Activated T-helper 2 cell treated with anti-CD3 and anti-CD28 coated beads, Interferon-gamma antibody, Interleukin-2, Interleukin-4, amounts not matched to agents 10 μg/mL and 5 μg/mL and 100 μg/mL, durations not matched to agents 14 hours and 24 hours and 36 hours (primary cell): ENCODE measurements around the gene CRMP1. TPM values are rescaled to one million over a fixed set of nuclear protein-coding genes. Genes with fewer than 3 reads are reported as not detected.
"Not testable (repeated sequence)": the region's sequence is repeated elsewhere in the genome, so short reads cannot be mapped to it uniquely, and the experiment has no call there.

Experiments used
- DNase-seq: peaks from one replicate; pipeline ENCODE4 v3.0.0; 2021; ENCODE audit warnings: low spot score
- H3K27ac Mint-ChIP-seq: one replicate; pipeline ENCODE4 v1.8.0; 2021; ENCODE audit warnings: mixed read lengths
- H3K27me3 Mint-ChIP-seq: one replicate; pipeline ENCODE4 v1.8.0; 2021; ENCODE audit warnings: low read depth, mixed read lengths
- H3K36me3 Mint-ChIP-seq: one replicate; pipeline ENCODE4 v1.8.0; 2021; ENCODE audit warnings: low read depth, mixed read lengths
- H3K4me1 Mint-ChIP-seq: one replicate; pipeline ENCODE4 v1.8.0; 2021; ENCODE audit warnings: low read depth, mixed read lengths
- H3K4me3 Mint-ChIP-seq: one replicate; pipeline ENCODE4 v1.8.0; 2021; ENCODE audit warnings: low read depth, mild to moderate bottlenecking, moderate library complexity, mixed read lengths
- H3K9me3 Mint-ChIP-seq: one replicate; pipeline ENCODE4 v1.8.0; 2021; ENCODE audit warnings: mixed read lengths
- intact Hi-C: fragments of 100-400 bp; cut with micrococcal nuclease; formaldehyde crosslinking; loops from one replicate; pipeline ENCODE4 v1.15.1; 2023
- total RNA-seq: library from RNA; stranded (reverse); gene quantifications from 2 replicates; pipeline ENCODE4 v1.2.3, GENCODE V29; 2022

The CRMP1 gene
- total RNA-seq, 1 donor from 2014 or later = 0.07 TPM

DNA sequence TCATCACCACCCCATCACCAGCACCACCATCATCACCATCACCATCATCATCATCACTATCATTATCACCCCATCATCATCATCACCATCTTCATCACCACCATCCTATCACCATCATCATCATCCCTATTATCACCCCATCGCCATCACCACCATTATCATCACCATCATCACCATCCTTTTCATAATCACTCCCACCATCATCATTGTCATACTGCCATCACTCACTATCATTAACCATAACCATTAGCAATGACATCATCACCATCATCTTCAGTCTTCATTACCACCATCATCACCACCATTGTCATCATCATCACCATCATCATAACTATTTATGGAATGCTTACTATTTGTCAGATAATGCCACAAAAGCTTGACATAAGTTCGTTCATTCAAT is 35.7 kb downstream of the CRMP1 start:
- Mint-ChIP-seq H3K27me3 (no peaks in the 10 kb centered on the region), H3K36me3 (no peaks in the 10 kb centered on the region), H3K4me3 (no peak overlapping the region), H3K4me1 (no peaks in the 10 kb centered on the region), H3K9me3 (no peaks in the 10 kb centered on the region), H3K27ac (no peak overlapping the region)
- intact Hi-C loops = no loop called here
- DNase-seq = no peak

DNA sequence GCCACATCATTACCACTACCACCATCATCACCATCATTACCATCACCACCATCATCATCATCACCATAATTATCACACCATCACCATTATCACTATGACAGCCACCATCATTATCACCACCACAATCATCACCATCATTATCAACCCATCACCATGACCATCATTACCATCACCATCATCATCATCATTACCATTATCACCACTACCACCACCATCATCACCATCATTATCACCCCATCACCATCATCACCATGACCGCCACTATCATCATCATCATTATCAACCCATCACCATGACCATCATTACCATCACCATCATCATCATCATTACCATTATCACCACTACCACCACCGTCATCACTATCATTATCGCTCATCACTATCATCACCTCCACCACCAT is 36.5 kb downstream of the CRMP1 start:
- H3K27ac Mint-ChIP-seq, H3K4me3 Mint-ChIP-seq, H3K4me1 Mint-ChIP-seq, intact Hi-C loops, H3K27me3 Mint-ChIP-seq, H3K36me3 Mint-ChIP-seq, DNase-seq, H3K9me3 Mint-ChIP-seq: not testable (repeated sequence)

DNA sequence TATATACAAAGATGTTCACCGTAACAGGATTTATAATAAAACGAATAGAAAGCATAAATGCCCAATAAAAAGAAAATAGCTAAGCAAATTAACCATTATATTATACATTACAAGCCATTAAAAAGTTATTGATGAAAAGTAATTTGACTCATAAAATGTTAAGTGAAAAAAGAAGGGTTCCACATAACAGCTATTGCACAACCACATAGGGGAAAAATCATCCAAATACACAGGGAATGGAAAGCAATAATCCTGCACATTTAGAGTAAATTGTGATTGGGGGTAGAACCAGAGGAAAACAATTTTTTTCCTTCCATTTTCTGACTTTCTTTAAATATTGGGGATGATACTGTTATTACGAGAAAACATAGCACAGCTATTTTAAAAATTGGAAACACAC is 38.0 kb downstream of the CRMP1 start:
- Mint-ChIP-seq H3K27ac (no peak overlapping the region), H3K4me3 (no peak overlapping the region), H3K4me1 (no peaks in the 10 kb centered on the region), H3K27me3 (no peaks in the 10 kb centered on the region), H3K9me3 (no peaks in the 10 kb centered on the region), H3K36me3 (no peaks in the 10 kb centered on the region)
- DNase-seq = no peak
- intact Hi-C loops = no loop called here

DNA sequence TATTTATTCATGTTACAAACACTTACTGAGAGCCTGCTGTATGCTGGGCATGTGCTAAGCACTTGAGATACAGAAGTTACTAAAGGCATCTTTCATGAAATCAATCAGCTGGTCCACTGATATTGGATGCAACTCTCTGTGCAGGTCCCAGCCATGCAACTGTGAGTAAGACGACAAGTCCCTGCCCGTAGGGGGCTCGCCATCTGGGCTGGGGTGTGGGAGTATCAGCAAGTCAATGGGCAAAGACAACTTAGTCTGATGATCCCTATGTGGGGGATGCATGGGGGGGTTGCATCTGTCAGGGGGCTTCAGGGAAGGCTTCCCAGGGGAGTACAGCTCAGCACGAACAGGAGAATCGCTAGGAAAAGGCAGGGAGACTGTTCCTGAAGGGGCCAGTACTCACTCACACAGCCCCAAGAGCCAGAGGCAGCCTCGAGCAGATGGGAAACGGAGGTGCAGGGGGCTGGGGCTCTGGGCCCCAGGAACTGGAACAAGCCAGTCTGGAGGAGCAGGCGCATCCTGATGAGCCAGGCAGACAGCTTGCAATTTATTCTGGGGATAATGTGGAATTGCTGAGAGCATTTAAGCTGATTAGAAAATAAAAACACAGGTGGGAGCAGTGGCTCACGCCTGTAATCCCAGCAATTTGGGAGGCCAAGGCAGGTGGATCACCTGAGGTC is 40.2 kb downstream of the CRMP1 start:
- H3K4me3 Mint-ChIP-seq = no peak overlapping the region
- no peaks in the 10 kb centered on the region for H3K27me3 Mint-ChIP-seq
- intact Hi-C loops = no loop called here
- H3K36me3 Mint-ChIP-seq = no peaks in the 10 kb centered on the region
- no peak for DNase-seq
- no peak overlapping the region for H3K27ac Mint-ChIP-seq
- no peaks in the 10 kb centered on the region for H3K9me3 Mint-ChIP-seq
- no peaks in the 10 kb centered on the region for H3K4me1 Mint-ChIP-seq

DNA sequence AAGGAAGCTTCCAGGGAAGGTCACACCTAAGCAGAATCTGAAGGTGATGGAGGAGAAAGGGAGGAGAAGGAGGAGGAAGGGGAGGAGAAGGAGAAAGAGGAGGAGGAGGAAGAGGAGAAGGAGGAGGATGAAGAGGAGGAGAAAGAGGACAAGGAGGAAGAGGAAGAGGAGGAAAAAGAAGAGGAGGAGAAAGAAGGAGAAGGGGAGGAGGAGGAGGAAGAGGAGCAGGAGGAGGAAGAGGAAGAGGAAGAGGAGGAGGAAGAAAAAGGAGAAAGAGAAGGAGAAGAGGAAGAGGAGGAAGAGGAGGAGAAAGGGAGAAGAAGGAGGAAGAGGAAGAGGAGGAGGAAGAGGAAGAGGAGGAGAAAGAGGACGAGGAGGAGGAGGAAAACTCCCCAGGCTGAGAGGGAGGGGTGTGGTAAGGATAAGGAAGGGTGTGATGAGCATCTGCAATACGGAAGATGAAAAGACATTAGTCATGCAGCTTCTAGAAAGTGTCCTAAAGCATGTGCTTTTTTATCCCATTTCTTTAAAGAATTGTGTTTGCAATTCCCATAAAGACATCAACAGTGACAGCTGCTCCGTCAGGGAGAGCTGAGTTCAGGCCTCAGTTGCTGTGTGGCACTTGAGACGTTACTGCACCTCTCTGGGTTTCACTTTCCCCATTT is 41.1 kb downstream of the CRMP1 start:
- Mint-ChIP-seq H3K4me1 (no peaks in the 10 kb centered on the region), H3K4me3 (no peak overlapping the region), H3K9me3 (no peaks in the 10 kb centered on the region), H3K36me3 (no peaks in the 10 kb centered on the region), H3K27ac (no peak overlapping the region), H3K27me3 (no peaks in the 10 kb centered on the region)
- no peak for DNase-seq
- intact Hi-C loops = no loop called here

DNA sequence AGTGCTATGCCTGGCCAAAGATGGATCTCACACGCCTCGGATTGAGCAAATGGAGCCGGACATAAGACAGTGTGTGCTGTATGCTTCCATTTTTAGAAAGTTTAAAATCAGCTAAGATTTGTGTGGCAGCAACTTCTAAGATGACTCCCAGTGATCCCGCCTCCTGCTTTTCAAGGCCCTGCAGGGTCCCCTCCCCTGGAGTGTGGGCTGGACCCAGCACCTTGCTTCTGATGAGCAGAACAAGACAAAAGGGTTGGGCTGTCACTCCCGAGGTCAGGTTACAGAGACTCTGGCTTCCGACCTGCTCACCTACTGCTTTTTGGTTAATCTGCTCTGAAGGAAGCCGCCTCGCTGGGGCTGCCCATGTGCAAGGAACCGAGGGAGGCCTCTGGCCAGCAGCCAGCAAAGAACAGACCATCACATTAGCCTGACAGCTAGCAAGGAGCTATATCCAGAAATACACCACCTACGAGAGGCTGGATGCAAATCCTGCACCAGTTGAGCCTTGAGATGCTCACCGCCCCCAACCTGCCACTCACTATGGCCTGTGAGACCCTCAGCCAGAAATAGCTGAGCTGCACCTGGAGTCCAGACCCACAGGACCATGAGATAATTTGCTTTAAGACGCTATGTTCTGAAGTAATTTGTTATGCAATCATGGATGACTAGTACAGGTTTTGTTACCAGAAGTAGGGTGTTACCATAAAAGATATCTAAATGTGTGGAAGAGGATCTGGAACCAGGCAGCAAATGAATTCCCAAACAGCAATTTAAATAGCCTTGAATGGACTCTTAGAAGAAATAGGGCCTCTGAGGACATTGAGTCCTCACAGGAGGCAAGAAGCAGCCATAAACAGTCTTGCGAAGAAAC is 47.6 kb downstream of the CRMP1 start:
- no peak for DNase-seq
- Mint-ChIP-seq H3K27ac (no peak overlapping the region), H3K36me3 (no peaks in the 10 kb centered on the region), H3K27me3 (no peaks in the 10 kb centered on the region), H3K4me3 (no peak overlapping the region), H3K4me1 (no peaks in the 10 kb centered on the region), H3K9me3 (no peaks in the 10 kb centered on the region)
- intact Hi-C loops = no loop called here

DNA sequence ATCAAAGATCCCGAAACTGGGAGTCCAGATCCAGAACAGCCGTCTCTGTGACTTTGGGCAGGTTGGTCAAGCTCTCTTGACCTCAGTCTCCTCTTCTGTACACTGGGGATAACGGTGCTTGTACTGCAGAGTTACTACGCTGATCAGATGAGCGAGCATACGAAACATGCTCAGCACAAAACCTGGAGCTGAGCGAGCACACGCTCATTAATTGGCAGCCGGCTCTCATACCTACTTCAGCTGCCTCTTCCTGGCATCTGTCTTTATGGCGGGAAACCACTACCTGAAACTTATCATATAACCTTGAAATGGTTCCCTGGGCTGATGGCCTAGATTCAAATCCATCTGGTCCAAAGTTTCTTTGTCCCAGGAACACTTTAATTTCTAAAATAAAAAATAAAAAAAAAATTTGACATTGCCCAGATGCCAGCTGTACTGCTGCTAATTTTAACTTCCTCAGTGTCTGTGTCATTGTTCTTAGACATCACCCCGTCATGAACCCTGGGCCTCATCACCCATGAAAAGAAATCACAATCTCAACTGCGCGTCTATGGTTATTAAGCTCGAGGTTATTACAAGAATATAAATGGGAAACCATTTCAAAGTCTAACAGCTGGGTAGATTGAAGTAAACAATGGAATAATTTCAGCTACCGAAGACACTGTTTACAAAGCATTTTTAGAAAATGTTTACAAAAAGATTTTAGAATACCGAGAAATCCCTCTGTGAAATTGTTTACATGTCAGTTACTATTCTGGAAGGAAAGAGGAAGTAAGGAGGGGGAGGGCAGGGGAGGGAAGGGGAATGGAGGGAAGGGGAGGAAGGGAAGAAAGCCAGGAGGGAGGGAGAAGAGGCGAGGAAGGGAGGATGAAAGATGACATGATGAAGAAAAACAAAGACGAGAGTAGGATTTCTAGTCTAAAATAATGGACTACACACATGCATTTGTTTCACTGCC is 49.0 kb downstream of the CRMP1 start:
- Mint-ChIP-seq H3K36me3 (no peaks in the 10 kb centered on the region), H3K27me3 (no peaks in the 10 kb centered on the region), H3K4me3 (no peak overlapping the region), H3K4me1 (no peaks in the 10 kb centered on the region), H3K27ac (no peak overlapping the region), H3K9me3 (no peaks in the 10 kb centered on the region)
- intact Hi-C loops = no loop called here
- DNase-seq = no peak

DNA sequence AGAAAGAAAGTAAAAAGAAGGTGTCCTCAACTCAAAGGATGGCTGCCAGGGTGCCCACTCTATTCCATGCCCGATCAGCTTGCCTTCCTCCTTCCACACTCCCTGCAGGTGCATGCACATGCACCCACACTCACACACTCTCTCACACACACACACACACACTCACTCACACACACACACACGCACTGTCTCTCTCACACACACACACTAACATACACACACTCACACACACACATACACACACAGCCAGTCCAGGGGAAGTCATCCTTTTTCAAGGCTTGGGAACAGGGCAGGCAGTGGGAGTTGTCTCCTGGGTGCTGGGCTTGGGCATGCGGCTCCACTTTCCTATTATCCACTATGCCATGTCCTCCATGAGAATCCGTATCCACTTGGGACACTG is 50.4 kb downstream of the CRMP1 start:
- H3K9me3 Mint-ChIP-seq = no peaks in the 10 kb centered on the region
- H3K27me3 Mint-ChIP-seq = no peaks in the 10 kb centered on the region
- intact Hi-C loops = no loop called here
- no peak overlapping the region for H3K4me3 Mint-ChIP-seq
- H3K36me3 Mint-ChIP-seq = no peaks in the 10 kb centered on the region
- H3K27ac Mint-ChIP-seq = no peak overlapping the region
- no peak for DNase-seq
- H3K4me1 Mint-ChIP-seq = no peaks in the 10 kb centered on the region

DNA sequence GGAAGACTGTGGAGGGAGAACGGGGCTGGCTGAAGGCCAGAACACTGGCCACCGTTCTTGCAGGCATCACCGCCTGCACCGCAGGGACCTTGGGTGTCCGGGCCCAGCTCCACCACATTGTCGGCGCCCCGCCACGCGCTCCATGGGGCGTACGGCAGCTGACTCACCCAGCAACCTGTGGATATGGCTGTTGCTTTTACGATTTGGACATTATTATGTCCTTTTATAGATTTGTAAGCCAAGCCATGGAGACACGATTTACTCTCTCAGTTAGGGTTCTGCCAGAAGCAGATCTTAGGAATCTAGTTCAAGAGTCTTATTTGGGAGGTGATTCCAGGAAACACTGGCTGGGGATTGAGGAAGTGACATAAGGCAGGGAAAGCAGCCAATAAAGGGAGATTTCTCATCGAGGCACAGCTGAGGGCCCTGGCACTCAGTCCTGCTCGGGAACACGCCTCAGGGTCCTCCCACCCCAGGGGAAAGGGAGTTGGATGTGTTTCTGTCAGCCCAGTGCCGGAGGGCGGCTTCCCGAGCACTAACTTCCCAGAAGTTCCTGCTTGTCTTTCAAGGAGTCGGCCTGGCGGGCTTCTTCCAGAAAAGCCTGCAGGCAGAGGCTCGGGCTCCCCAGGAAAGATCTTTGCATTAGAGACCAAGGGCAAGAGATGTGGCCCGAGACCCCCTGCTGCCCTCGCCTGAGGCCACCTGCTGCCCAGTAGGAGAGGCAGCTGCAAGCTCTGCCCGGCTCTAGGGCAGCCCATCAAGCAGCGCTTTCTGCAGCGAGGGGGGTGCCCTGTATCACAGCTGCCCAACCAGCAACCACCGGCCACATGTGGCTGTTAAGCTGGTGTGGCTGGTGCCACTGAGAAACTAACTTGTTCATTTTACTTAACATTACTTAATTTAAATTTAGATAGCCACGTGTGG is 52.9 kb downstream of the CRMP1 start:
- H3K4me3 Mint-ChIP-seq = no peak overlapping the region
- no peak for DNase-seq
- no peaks in the 10 kb centered on the region for H3K9me3 Mint-ChIP-seq
- intact Hi-C loops = no loop called here
- H3K36me3 Mint-ChIP-seq = no peaks in the 10 kb centered on the region
- no peak overlapping the region for H3K27ac Mint-ChIP-seq
- H3K27me3 Mint-ChIP-seq = no peaks in the 10 kb centered on the region
- no peaks in the 10 kb centered on the region for H3K4me1 Mint-ChIP-seq

DNA sequence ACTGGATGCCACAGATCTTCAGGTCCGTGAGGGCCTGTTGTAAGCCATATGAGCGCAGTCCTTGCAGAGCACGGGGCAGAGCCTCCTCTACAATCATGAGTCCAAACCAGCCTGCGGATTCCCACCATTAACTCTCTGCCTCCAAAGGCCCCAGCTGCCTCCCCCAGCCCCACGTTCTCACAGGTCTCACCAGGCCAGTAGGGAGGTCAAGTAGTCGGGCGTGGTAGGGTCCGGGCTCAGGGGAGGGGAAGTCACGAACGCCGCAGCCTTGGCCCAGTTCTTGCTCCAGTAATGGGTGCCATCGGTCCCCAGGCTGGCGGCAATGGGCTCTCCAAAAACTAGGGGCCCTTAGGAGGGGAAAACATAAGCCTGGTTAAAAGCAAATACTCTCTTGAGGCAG is 53.6 kb downstream of the CRMP1 start:
- intact Hi-C loops = no loop called here
- Mint-ChIP-seq H3K36me3 (no peaks in the 10 kb centered on the region), H3K4me1 (no peaks in the 10 kb centered on the region), H3K27ac (no peak overlapping the region), H3K4me3 (no peak overlapping the region), H3K27me3 (no peaks in the 10 kb centered on the region), H3K9me3 (no peaks in the 10 kb centered on the region)
- DNase-seq = no peak

DNA sequence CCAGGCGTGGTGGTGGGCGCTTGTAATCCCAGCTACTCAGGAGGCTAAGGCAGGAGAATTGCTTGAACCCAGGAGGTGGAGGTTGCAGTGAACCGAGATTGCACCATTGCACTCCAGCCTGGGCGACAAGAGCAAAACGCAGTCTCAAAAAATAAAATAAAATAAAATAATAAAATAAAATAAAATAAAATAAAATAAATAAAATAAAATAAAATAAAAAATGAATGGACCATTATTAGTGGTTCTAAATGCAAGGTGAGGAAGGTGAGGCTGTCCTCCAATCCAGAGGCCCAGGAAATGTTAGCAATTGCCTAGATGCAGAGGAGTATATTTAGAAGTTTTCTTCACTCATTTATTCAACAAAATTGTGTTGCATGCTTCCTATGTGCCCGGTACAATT is 55.4 kb downstream of the CRMP1 start:
- intact Hi-C loops, H3K4me1 Mint-ChIP-seq, H3K27ac Mint-ChIP-seq, H3K27me3 Mint-ChIP-seq, DNase-seq, H3K9me3 Mint-ChIP-seq, H3K4me3 Mint-ChIP-seq, H3K36me3 Mint-ChIP-seq: not testable (repeated sequence)

DNA sequence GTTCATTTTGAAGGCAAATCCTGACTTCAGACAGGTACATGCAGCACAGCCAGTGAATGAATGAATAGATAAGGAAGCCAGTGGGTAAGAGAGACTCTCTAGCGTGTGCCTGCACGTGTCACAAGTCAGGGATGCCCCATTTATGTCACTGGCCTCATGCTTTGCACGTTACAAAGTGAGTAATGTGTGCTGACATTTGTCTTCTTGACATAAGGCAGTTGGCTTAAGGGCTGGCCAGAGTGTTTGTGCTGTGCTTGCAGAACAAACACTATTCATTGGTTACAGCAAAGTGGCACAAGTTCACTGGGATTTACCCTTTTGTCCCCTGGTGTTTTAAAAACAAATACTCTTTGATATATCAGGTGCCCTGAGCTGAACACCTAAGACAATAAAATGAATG is 55.9 kb downstream of the CRMP1 start:
- DNase-seq = no peak
- intact Hi-C loops = no loop called here
- no peaks in the 10 kb centered on the region for H3K4me1 Mint-ChIP-seq
- H3K9me3 Mint-ChIP-seq = no peaks in the 10 kb centered on the region
- peaks cover 1% of the 10 kb centered on the region for H3K27me3 Mint-ChIP-seq
- no peak overlapping the region for H3K4me3 Mint-ChIP-seq
- H3K36me3 Mint-ChIP-seq = no peaks in the 10 kb centered on the region
- H3K27ac Mint-ChIP-seq = no peak overlapping the region
